NCI-H2171 (cell line): ENCODE measurements around the gene RCVRN.

ENCODE experiments used
- DNase-seq: peaks from one replicate; lab custom pipeline; 2025; lab: John Stamatoyannopoulos, UW

The RCVRN gene

DNA sequence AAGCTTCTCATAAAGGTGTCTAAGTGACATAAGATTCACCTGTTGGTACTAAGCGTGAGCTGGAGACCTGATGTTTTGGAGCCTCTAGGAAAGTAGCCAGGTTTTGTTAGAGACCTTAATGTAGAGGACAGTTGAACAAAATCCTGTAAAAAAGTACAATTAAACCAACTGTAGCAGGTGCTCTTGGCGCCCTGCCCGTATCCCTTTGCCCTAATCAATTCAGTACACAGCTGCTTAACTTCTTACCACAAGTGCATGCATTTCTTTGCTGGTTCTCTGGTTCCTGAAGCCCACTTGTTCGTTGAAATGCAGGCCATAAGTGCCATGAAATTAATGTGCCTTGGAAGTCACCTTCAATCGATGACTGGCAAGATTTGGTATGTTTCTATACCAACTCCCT is 54.9 kb downstream of the RCVRN start:
- DNase-seq: no peak
